Lower lobe of right lung (tissue), 2 donors: ENCODE data around the gene SFRP4. TPM values are rescaled to one million over a fixed set of nuclear protein-coding genes. Genes with fewer than 3 reads are reported as not detected.
A peak's percentile ranks its signal among the peaks of the same experiment; 100 is the strongest.

Experiments used
- ATAC-seq, 2 donors: fragments of 200-7000 bp; cut with Tn5 transposase; one replicate each; pipeline ENCODE4 v1.9.1; 2020 to 2022; ENCODE audit warnings: mild to moderate bottlenecking in 2 of 2, moderate library complexity in 2 of 2
- DNase-seq: peaks from one replicate; pipeline ENCODE4 v3.0.0-alpha.2; 2020
- H3K27ac ChIP-seq: fragments of 200-600 bp; one replicate; pipeline ENCODE4 v1.8.0; 2022
- H3K27me3 ChIP-seq: fragments of 200-600 bp; one replicate; pipeline ENCODE4 v1.8.0; 2022; ENCODE audit warnings: low read depth
- H3K36me3 ChIP-seq: fragments of 200-600 bp; one replicate; pipeline ENCODE4 v1.8.0; 2022; ENCODE audit warnings: mild to moderate bottlenecking
- H3K4me1 ChIP-seq: fragments of 200-600 bp; one replicate; pipeline ENCODE4 v1.8.0; 2022
- H3K4me3 ChIP-seq: fragments of 200-600 bp; one replicate; pipeline ENCODE4 v1.8.0; 2022; ENCODE audit warnings: mild to moderate bottlenecking
- H3K9me3 ChIP-seq: fragments of 200-600 bp; one replicate; pipeline ENCODE4 v1.8.0; 2022
- intact Hi-C: fragments of 100-400 bp; cut with DNase I; formaldehyde crosslinking; loops from one replicate; pipeline ENCODE4 v1.11.0; 2022
- total RNA-seq: library from RNA; stranded (reverse); fragmentation: NEBNext Ultra II Directional; extraction: Animal tissue kit (Norgen Biotek cat#: 25700); gene quantifications from one replicate; pipeline ENCODE4 v1.2.1, GENCODE V29; 2021
- TF ChIP-seq, protein P1 (sequence below): fragments of 200-600 bp; IDR thresholded peaks from one replicate; pipeline ENCODE4 v1.8.0; 2022; ENCODE audit warnings: antibody characterized with exemption, mild to moderate bottlenecking
- donor health status: DM: no; HTN: yes; CAD: no; lungs with severe emphysema.

Gene SFRP4
- total RNA-seq, 1 donor from 2014 or later, result 4.8 TPM

DNA sequence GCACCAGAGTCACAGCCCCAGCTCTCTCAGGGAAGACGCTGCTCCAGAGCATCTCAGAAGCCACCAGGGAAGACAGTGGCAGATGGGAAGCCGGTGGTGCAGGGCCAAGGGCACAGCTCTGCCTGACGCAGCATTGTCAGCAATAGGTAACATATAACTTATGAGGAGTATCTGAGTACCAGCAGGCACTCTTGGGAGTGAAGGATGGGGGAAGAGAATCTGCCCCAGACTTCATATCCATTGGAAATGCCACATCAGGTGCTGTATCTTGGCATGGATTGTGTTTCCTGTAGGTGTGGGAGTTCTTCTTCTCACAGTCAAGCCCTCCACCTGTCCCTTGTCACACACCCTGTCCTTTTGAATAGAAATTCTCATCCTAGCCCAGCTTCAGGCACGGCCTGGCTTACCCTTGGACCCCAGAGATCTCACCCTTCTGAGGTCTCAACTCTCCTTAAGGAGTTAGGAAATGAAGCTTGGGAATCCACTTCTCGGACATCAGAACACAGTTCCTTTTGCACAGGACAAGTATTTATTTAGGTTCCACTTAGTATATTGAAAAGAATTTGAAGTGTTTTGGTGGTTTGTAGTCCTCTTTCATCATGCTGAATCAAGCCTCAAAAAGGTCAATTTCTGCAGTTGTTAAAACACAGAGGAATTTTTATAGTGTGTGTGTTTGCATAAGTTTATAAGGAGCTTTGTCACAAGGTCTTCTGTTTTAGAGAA, 13.8 kb upstream of the SFRP4 start:
- H3K27ac ChIP-seq, result peak overlapping the region; percentile 53
- DNase-seq (no peak), ATAC-seq (peak; percentile 84 to 91)
- TF ChIP-seq, protein P1, sequence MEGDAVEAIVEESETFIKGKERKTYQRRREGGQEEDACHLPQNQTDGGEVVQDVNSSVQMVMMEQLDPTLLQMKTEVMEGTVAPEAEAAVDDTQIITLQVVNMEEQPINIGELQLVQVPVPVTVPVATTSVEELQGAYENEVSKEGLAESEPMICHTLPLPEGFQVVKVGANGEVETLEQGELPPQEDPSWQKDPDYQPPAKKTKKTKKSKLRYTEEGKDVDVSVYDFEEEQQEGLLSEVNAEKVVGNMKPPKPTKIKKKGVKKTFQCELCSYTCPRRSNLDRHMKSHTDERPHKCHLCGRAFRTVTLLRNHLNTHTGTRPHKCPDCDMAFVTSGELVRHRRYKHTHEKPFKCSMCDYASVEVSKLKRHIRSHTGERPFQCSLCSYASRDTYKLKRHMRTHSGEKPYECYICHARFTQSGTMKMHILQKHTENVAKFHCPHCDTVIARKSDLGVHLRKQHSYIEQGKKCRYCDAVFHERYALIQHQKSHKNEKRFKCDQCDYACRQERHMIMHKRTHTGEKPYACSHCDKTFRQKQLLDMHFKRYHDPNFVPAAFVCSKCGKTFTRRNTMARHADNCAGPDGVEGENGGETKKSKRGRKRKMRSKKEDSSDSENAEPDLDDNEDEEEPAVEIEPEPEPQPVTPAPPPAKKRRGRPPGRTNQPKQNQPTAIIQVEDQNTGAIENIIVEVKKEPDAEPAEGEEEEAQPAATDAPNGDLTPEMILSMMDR, result no peak
- intact Hi-C loops, result no loop called here
- no peaks in the 10 kb centered on the region for H3K27me3 ChIP-seq
- H3K4me3 ChIP-seq, result no peak overlapping the region
- H3K4me1 ChIP-seq, result peaks cover 11% of the 10 kb centered on the region
- no peaks in the 10 kb centered on the region for H3K36me3 ChIP-seq
- peaks cover 3% of the 10 kb centered on the region for H3K9me3 ChIP-seq

DNA sequence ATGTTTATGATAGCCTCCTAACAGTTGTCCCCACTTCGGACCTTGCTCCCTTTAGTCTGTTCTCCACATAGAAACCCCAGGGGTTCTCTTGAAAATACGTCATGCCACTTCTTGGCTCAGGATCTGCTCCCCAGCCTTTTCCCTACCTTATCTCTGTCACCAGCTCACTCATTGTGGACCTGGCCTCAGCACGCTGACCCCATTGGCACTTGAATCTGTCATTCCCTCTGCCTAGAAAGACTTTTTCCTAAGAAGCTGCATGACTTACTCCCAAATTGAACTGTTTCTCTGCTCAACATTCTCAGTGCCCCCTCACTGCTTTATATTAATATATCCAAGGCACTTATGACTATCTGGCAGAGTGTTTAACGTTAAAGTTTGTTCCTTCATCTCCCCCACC, 12.3 kb upstream of the SFRP4 start:
- H3K27ac ChIP-seq, result peak overlapping the region; percentile 3
- intact Hi-C loops, result no loop called here
- TF ChIP-seq, protein P1, result no peak
- DNase-seq (no peak), ATAC-seq (no peak)
- peaks cover 3% of the 10 kb centered on the region for H3K9me3 ChIP-seq
- no peak overlapping the region for H3K4me3 ChIP-seq
- no peaks in the 10 kb centered on the region for H3K27me3 ChIP-seq
- H3K36me3 ChIP-seq, result no peaks in the 10 kb centered on the region
- H3K4me1 ChIP-seq, result peaks cover 11% of the 10 kb centered on the region

DNA sequence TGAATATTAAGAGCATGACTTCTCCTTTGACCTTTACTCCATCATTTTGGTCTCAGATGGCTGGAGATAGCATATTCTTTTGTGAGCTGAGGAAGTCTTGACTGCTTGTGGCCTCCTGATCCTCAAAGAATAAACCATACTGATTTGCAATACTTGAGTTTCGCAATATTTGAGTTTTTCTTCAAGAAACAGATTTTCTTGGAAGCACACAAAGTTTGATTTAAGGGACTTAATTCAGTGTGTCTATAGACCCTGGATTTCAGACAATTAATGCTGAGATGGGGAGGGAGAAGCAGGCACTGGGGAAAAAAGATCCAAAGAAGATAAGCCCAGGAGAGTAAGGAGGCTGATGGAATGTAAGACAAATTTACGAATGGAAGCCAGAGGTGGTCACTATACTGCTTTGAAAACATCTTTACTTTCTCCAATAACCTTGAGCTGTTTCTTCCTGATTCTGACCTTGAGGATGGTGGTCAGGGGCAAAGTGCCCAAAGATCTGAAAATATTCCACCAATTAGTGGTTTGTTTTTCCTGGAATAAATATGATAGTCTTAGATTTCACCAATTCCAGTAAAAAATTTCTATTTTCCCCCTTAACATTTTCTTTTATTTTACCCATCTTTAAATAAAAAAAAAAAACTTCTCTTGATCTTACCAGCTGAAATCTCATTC, 11.3 kb upstream of the SFRP4 start:
- TF ChIP-seq, protein P1, result no peak
- no peak for DNase-seq
- H3K4me1 ChIP-seq, result peaks cover 11% of the 10 kb centered on the region
- no peak overlapping the region for H3K27ac ChIP-seq
- intact Hi-C loops, result no loop called here
- no peaks in the 10 kb centered on the region for H3K36me3 ChIP-seq
- H3K9me3 ChIP-seq, result peaks cover 3% of the 10 kb centered on the region
- no peak for ATAC-seq
- no peak overlapping the region for H3K4me3 ChIP-seq
- H3K27me3 ChIP-seq, result no peaks in the 10 kb centered on the region

DNA sequence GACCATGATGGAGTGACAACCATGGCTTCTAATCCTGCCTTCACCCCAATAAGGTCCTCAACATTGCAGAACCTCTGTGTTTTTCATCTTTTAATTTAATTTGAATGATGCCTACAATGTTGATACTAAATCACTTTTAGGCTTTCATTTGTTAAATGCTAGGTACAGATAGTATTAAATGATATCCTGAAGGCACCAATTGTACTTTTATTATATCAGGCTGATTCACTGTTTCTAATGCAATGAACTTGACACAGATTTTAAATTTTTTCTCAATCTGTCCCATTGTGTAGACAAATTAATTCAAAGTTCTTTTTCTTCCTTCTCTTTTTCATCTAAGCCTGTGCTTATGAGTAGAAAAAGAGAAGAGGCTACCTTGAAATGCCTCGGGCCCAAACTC, 9.0 kb upstream of the SFRP4 start:
- no peak for DNase-seq
- Histone ChIP-seq H3K27ac (no peak overlapping the region), H3K9me3 (peaks cover 3% of the 10 kb centered on the region), H3K4me1 (peaks cover 17% of the 10 kb centered on the region), H3K36me3 (no peaks in the 10 kb centered on the region), H3K4me3 (no peak overlapping the region), H3K27me3 (no peaks in the 10 kb centered on the region)
- intact Hi-C loops, result no loop called here
- ATAC-seq, result no peak
- TF ChIP-seq, protein P1, result no peak

DNA sequence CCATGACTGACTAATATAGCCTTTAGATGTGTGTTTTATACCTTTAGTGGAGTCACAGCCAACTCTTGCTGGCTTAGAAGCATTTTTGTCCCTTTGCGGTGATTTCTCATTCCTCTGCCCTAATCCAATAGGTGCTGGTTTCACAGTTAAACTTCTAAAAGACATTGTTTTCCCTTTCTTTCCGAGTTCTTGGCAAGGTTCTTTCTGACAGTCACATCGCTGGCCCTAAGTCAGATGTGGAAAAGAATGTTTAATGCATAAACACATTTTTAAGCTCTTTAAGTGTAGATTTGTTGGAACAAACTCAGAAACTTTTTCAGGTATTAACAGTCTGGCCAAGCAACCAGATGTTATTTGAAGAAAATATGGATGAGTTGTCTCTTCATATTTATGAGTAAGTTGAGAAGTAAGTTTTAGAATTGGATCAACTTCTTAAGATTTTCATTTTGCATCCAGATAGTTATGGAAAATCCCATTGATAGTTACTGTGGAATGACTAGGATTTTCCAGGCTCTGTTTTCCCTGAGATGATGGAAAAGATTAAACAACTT, 7.9 kb upstream of the SFRP4 start:
- no peaks in the 10 kb centered on the region for H3K27me3 ChIP-seq
- no peak for DNase-seq
- H3K36me3 ChIP-seq, result no peaks in the 10 kb centered on the region
- peak overlapping the region; percentile 4 for H3K27ac ChIP-seq
- ATAC-seq, result no peak
- TF ChIP-seq, protein P1, result no peak
- peak overlapping the region; percentile 78 for H3K4me3 ChIP-seq
- H3K4me1 ChIP-seq, result peaks cover 23% of the 10 kb centered on the region
- H3K9me3 ChIP-seq, result peaks cover 3% of the 10 kb centered on the region
- intact Hi-C loops, result no loop called here
